Subcutaneous adipose tissue (tissue), 4 donors: ENCODE results near the gene PRR3. TPM values are rescaled to one million over a fixed set of nuclear protein-coding genes. Genes with fewer than 3 reads are reported as not detected.

Experiments used
- total RNA-seq, 4 donors: library from RNA; depleted of rRNA; stranded (reverse); fragments of >200 nt; gene quantifications; one replicate each; pipeline ENCODE4 v1.1.0, GENCODE V29; 2016
- TF ChIP-seq, protein P1 (sequence below): fragments of 450-650 bp; IDR thresholded peaks from one replicate; pipeline ENCODE4 v1.5.1; 2016; ENCODE audit warnings: low read depth, mild to moderate bottlenecking, control low read depth, antibody characterized with exemption, moderate library complexity

The PRR3 gene
- total RNA-seq, 4 donors from 2014 or later, result 2.4 to 4.4 (median 4.2) TPM

DNA sequence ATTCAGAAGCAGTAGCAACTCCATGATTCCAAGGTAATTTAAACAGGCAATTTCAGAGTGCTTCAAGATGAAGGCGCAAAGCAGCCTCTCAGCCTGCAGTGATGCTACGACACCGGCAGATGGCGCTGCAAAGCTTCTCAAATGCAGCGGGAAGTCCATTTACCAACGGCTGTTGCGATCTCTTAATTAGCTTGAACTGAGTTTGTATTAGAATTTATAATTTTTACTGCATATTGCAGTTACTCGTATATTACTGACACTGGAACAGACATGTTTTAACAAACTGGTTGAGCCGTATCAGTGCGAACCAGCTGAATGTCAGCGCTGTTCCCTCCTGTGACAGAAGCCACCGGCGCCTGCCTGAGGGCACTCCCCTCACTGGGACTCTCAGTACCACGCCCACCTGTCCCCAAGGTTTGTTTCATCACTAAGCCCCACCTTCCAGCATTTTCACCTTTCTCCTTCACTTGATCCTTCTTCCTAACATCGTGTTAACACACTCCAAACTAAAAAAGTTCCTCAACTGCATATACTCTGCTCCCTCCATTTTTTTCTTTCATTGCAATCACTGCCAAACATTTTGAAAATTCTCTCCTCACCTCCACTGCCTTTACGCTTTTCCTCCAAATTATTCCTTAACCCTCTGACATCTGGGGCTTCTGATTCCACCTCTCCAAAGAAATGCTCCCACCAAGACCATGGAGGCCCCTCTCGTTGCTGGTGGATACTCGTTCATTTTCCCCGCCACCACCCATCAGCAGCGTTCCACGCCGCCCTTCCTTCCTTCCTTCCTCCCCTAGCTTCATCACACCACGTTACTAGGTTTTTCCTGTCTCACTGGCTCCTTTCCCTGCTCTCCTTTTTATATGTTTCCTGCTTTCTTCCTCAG is 15.3 kb upstream of the PRR3 start:
- TF ChIP-seq, protein P1, sequence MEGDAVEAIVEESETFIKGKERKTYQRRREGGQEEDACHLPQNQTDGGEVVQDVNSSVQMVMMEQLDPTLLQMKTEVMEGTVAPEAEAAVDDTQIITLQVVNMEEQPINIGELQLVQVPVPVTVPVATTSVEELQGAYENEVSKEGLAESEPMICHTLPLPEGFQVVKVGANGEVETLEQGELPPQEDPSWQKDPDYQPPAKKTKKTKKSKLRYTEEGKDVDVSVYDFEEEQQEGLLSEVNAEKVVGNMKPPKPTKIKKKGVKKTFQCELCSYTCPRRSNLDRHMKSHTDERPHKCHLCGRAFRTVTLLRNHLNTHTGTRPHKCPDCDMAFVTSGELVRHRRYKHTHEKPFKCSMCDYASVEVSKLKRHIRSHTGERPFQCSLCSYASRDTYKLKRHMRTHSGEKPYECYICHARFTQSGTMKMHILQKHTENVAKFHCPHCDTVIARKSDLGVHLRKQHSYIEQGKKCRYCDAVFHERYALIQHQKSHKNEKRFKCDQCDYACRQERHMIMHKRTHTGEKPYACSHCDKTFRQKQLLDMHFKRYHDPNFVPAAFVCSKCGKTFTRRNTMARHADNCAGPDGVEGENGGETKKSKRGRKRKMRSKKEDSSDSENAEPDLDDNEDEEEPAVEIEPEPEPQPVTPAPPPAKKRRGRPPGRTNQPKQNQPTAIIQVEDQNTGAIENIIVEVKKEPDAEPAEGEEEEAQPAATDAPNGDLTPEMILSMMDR, result no peak

DNA sequence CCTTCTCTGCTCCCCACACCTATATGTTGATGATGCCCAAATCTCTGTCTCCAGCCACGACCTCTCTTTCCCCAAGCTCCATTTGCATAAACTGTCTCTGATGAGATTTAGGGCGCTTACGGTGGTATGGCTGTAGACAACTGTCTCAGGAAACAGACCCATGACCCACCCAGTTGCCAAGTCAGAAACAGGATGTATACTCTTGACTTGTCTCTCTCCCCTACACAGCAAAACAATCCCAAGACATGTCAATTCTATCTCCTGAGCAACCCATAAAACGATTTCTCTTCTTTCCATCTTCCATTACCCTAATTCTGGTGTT is 14.7 kb upstream of the PRR3 start:
- TF ChIP-seq, protein P1, result no peak

DNA sequence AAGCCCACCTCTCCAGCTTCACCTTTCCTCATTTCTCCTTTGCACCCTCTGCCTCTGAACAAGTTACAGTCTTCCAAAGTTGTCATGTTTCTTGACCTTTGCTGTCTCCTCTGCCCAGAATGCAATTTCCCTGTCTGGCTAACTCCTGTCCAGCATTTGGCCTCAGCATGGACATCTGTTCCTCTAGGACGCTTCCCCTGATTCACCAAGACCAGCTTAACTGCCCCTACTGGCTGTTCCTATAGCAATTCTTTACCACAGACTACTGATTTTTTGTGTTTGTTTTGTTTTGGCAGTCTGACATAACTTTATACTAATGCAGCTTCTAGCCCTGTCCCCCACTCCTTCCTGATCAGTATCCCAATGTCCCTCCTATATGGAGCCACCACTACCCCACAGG is 14.2 kb upstream of the PRR3 start:
- TF ChIP-seq, protein P1, result no peak

DNA sequence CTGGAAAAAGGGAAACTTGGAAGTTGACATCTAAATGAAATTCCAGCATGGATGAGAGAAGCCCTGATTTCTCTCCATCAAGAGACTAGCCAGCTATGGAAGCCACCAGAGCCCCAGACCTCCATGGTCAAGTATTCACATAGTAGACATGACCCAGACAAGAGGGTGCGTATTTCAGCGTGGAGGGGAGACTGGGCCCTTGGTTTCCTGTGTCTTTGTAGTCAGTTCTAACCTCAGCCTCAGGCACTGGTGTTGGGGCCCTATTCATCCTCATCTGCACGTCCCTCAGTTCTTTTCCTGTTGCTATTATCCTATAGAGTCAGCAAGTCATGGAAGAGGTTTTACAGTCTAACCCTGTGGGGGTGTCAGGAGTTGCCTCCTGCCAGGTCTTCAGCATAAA is 13.3 kb upstream of the PRR3 start:
- TF ChIP-seq, protein P1, result no peak

DNA sequence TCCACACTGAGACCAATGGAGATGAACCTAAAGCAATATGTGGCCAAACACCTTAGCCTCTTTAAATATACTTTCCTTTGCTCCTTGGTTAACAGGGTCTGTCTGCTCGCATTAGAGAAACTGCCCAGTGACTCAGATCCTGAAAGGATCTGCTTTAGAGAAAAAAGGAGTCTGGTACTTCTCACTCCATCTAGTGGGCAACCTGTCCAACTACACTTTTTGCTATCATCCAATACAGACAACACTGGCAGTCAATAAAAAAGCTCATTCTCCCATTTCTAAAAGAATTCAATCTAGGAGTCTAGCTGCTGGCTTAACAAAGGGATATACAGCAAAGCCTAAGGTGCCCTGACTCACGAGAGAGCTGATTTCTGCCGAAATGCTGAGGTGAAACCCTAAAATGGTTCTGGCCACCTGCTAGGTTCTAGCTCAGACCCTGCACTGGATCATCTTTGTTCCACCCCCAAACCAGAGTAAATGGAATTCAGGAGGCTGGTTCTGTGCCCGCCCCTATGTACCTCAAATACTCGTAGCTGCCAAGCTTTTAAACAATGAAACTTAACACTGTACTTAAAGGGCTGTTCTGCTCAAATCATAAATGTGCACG is 12.3 kb upstream of the PRR3 start:
- TF ChIP-seq, protein P1, result no peak

DNA sequence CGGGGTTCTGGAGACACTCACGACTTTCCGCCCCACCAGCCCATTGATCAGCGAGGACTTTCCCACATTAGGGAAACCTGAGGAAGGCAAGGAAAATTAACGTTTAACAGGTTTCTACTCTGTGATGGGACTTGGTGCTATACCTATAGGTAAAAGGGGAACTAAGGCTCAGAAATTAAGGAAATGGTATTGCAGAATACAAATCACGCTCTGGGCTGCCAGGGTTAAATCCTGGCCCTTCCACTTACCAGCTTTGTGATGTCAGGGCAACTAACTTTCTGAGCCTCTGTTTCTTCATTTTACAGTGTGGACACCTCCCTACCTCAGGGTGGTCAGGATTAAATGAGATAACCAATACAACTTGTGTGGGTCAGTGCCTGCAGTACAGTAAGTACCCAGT is 9.6 kb upstream of the PRR3 start:
- TF ChIP-seq, protein P1, result no peak

DNA sequence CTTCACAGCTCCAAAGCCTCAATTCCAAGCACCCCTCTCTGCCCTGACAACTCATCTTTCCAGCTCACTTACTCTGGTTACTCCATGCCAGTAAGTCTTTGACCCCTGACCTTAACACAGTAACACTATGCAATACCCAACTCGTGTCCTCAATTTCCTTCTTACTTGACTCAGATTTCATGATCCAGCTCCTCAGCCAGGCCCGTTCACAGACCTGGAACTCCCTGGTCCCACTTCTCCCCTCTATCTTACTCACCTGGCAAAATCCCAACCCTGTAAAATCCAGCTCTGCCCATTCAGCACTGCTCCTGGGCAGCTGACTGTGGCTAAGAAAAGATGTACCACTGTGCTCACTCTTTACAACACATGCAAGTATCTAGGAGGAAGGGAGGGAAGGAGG is 8.7 kb upstream of the PRR3 start:
- TF ChIP-seq, protein P1, result no peak
